IgD-negative memory B cell (primary cell): ENCODE measurements around the gene GOLGA6L10. TPM values are rescaled to one million over a fixed set of nuclear protein-coding genes. Genes with fewer than 3 reads are reported as not detected.
"Not testable (repeated sequence)": the region's sequence is repeated elsewhere in the genome, so short reads cannot be mapped to it uniquely, and the experiment has no call there.

ENCODE experiments used
- H3K27ac Mint-ChIP-seq, 3 donors: one replicate each; pipeline ENCODE4 v1.8.0; 2020 to 2022; ENCODE audit warnings: mild to moderate bottlenecking in 3 of 3, mixed read lengths in 3 of 3, moderate library complexity in 1 of 3
- H3K27me3 Mint-ChIP-seq: one replicate; pipeline ENCODE4 v1.8.0; 2021; ENCODE audit warnings: mixed read lengths
- H3K36me3 Mint-ChIP-seq: one replicate; pipeline ENCODE4 v1.8.0; 2020; ENCODE audit warnings: mild to moderate bottlenecking, mixed read lengths
- H3K4me1 Mint-ChIP-seq, 3 donors: one replicate each; pipeline ENCODE4 v1.8.0; 2020 to 2022; ENCODE audit warnings: mixed read lengths in 3 of 3, mild to moderate bottlenecking in 1 of 3
- H3K4me3 Mint-ChIP-seq, 4 donors: one replicate each; pipeline ENCODE4 v1.8.0; 2020 to 2022; ENCODE audit warnings: mild to moderate bottlenecking in 4 of 4, mixed read lengths in 4 of 4, moderate library complexity in 3 of 4
- H3K9me3 Mint-ChIP-seq, 3 donors: one replicate each; pipeline ENCODE4 v1.8.0; 2020 to 2021; ENCODE audit warnings: mixed read lengths in 3 of 3, mild to moderate bottlenecking in 1 of 3
- polyA plus RNA-seq: library from polyadenylated mRNA; unstranded; fragments of 300-500 nt; fragmentation: Illumina TruSeq; gene quantifications from one replicate; pipeline ENCODE4 v1.2.3, GENCODE V29; 2021

GOLGA6L10 gene
- polyA plus RNA-seq, 1 donor from 2014 or later: 0.19 TPM

- not testable (repeated sequence) for H3K27ac Mint-ChIP-seq
These were observed 13.5 kb upstream of the GOLGA6L10 start for GRCh38 chr15:82362790-82363189.

GRCh38 chr15:82360618-82361017, 11.3 kb upstream of the GOLGA6L10 start:
- H3K27ac Mint-ChIP-seq, H3K9me3 Mint-ChIP-seq, H3K4me1 Mint-ChIP-seq, H3K27me3 Mint-ChIP-seq, H3K4me3 Mint-ChIP-seq, H3K36me3 Mint-ChIP-seq: not testable (repeated sequence)

More at GRCh38 chr15:82362790-82363189, 13.5 kb upstream of the GOLGA6L10 start:
- not testable (repeated sequence) for H3K4me1 Mint-ChIP-seq, H3K27me3 Mint-ChIP-seq, H3K4me3 Mint-ChIP-seq, H3K36me3 Mint-ChIP-seq, H3K9me3 Mint-ChIP-seq

DNA sequence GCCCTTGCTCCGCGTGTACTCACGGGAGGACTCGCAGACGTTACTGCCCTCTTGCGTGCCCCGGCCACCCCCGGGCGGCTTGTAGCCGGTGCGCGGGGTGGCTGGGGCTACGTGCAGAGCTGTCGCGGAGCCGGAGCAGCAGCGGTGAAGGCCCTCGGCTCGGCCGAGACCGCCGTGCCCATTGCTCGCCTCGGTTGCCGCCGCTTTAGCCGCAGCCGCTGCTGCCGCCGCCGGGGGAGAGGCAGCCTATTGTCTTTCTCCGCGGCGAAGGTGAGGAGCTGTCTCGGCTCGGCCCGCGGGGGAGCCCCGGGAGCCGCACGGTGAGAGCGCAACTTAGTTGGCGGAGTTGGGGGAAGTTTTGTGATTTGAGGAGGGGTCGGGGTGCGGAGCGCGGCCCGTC, 5.8 kb upstream of the GOLGA6L10 start:
- not testable (repeated sequence) for H3K4me3 Mint-ChIP-seq, H3K9me3 Mint-ChIP-seq, H3K27ac Mint-ChIP-seq, H3K27me3 Mint-ChIP-seq, H3K4me1 Mint-ChIP-seq, H3K36me3 Mint-ChIP-seq

DNA sequence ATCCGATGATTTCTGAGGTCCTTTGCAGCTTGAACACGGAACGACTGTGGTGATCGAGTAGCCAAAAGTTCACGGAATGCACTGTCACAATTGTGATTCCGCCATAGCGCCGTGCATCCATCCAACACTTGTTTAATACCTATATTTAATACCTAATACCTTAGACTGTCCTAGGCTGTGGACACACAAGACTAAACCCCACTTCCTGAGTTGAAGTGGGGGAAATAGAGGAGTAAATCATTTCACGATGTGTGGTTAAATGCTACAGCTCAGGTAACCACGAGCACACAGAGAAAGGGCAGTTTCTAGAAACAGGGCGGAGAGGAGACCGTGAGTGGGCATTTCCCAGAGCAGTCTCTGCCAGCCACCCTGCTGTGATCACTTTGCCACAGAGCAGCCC, 5.3 kb upstream of the GOLGA6L10 start:
- not testable (repeated sequence) for H3K36me3 Mint-ChIP-seq, H3K9me3 Mint-ChIP-seq, H3K4me1 Mint-ChIP-seq, H3K4me3 Mint-ChIP-seq, H3K27ac Mint-ChIP-seq, H3K27me3 Mint-ChIP-seq

DNA sequence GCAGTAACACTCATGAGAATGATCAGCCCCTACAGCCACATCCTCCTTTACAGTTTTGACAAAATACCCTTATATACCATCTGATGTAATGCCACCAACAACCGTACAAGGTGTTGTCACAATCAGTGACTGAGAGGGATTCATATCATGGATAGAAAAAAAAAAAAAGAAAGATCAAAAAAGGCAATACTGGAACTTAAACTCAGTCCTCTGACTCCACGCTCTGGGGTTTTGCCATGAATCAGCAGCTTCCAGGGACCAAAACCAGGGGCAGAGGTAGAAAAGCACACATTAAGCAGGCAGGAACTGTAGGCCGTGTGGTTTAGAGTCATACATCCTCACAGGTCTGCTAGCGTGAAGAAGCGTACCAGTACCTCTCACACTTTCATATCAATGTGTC, 1.6 kb downstream of the GOLGA6L10 start:
- H3K27ac Mint-ChIP-seq: peak overlapping the region in 1 of 3 donors; percentile 53
- not testable (repeated sequence) for H3K4me1 Mint-ChIP-seq, H3K36me3 Mint-ChIP-seq, H3K27me3 Mint-ChIP-seq, H3K9me3 Mint-ChIP-seq, H3K4me3 Mint-ChIP-seq

GRCh38 chr15:82345176-82345575, 4.1 kb downstream of the GOLGA6L10 start:
- not testable (repeated sequence) for H3K9me3 Mint-ChIP-seq, H3K27ac Mint-ChIP-seq, H3K4me3 Mint-ChIP-seq, H3K27me3 Mint-ChIP-seq, H3K36me3 Mint-ChIP-seq, H3K4me1 Mint-ChIP-seq

DNA sequence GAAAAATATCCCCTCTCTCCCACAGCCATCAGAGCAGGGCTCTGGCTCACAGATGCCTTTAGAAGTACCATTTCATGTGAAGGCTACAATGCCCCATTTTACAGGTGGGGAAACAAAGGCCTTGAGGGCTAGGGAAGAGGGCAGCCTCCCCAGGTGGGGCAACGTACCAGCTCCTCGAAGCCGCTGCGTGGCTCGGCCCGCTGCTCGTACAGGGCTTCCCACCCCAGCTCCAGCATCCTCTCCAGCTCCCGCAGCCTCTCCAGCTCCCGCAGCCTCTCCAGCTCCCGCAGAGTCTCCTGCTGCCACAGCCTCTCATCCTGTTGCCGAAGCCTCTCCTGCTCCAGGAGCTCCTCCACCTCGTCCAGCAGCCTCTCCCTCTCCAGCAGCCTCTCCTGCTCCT, 4.9 kb downstream of the GOLGA6L10 start:
- not testable (repeated sequence) for H3K9me3 Mint-ChIP-seq, H3K27ac Mint-ChIP-seq, H3K4me3 Mint-ChIP-seq, H3K4me1 Mint-ChIP-seq, H3K27me3 Mint-ChIP-seq, H3K36me3 Mint-ChIP-seq

DNA sequence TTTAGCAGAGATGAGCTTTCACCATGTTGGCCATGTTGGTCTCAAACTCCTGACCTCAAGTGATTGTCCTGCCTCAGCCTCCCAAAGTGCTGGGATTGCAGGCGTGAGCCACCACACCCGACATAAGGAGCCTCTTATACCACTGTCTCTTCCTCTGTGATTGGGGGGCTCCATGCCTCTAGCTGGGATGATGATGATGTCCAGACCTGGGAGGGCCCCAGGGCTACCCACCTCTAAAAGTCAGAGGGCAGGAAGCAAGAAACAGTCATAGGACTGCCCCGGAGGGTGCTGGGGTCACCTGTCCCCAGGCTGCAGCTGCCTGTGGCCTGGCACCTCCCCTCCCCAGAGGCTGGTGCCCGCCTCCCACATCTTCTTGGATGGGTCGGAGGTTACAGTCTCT, 5.4 kb downstream of the GOLGA6L10 start:
- not testable (repeated sequence) for H3K27ac Mint-ChIP-seq, H3K36me3 Mint-ChIP-seq, H3K4me3 Mint-ChIP-seq, H3K4me1 Mint-ChIP-seq, H3K9me3 Mint-ChIP-seq, H3K27me3 Mint-ChIP-seq

DNA sequence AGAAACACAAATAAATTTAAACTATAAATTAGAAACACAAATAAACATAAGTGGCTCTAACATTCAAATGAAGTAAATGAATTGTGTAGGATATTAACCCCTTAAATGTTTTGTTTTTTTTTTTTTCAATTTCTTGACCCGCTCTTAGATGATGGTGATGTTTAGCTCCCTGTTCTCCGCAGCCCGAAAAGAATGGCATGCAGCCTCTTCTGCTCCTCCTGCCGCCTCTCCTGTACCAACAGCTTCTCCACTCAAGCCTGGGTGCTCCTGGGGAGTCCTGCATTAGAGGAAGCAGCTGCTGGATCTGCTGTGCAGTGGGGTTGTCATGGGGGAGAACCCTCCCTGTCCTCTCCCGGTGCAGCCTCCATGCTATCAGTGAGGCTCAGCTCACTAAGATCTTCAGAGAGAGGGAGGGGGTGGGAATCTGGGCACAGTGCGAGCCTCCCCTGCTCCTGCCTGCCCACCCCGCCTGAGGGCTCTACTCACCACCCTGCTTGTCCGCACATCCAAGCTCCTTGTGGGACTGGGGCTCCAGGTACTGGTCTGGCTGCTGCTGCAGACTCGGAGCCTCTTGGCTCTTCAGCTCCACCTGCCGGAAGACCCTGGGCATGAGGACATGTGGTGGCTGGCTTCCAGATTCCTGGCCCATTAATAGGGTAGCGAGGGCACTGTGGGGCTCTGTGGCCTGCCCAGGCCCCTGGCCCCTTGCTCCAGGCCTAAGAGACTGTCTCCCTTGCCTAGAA, 6.5 kb downstream of the GOLGA6L10 start:
- not testable (repeated sequence) for H3K9me3 Mint-ChIP-seq, H3K4me3 Mint-ChIP-seq, H3K27ac Mint-ChIP-seq, H3K36me3 Mint-ChIP-seq, H3K27me3 Mint-ChIP-seq, H3K4me1 Mint-ChIP-seq

GRCh38 chr15:82338573-82338972, 10.7 kb downstream of the GOLGA6L10 start:
- H3K36me3 Mint-ChIP-seq, H3K9me3 Mint-ChIP-seq, H3K4me3 Mint-ChIP-seq, H3K4me1 Mint-ChIP-seq, H3K27ac Mint-ChIP-seq, H3K27me3 Mint-ChIP-seq: not testable (repeated sequence)

GRCh38 chr15:82338053-82338452, 11.2 kb downstream of the GOLGA6L10 start:
- not testable (repeated sequence) for H3K27ac Mint-ChIP-seq, H3K27me3 Mint-ChIP-seq, H3K4me1 Mint-ChIP-seq, H3K9me3 Mint-ChIP-seq, H3K4me3 Mint-ChIP-seq, H3K36me3 Mint-ChIP-seq

DNA sequence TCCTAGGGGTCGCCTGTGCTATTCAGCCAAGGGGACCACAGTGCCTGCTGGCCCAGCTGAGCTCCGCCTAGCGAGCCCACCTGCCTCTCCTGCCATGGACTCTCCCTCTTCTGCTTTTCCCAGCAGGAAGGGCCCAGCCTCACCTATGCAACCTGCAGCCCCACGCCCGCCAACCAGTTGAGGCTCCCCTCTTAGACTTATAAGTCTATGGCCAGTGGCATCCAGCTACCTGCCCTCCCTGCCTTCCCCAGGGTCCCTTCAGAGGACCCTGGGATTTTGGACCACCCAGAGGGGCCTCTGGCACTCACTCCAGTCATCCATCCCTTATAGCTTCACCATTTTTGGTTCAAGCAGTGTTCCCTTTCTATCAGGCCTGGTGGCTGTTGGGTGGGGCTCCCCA, 12.2 kb downstream of the GOLGA6L10 start:
- H3K4me1 Mint-ChIP-seq, H3K9me3 Mint-ChIP-seq, H3K27me3 Mint-ChIP-seq, H3K27ac Mint-ChIP-seq, H3K36me3 Mint-ChIP-seq, H3K4me3 Mint-ChIP-seq: not testable (repeated sequence)

DNA sequence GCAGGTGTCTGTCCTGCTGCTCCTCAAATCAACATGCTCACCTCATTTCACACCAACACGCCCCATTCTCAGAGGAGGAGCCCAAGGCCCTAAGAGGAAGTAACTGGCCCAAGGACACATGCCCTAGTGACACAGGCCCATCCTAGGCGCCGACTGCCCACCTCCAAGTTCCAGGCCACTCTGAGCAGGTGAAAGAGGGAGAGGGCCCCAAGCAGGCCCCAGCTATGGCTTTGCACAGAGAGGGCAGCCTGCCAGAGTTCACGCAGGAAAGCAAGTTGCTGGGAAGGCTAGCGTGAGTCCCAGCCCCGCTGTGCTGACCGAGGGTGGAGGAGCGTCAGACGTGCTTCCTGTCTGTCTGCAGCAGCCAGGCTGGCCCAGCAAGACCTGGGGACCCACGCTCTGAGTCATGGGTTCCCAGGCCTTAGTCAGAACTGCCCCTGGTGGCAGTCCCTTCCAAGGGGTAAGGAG, 13.1 kb downstream of the GOLGA6L10 start:
- not testable (repeated sequence) for H3K27me3 Mint-ChIP-seq, H3K27ac Mint-ChIP-seq, H3K36me3 Mint-ChIP-seq

GRCh38 chr15:82335006-82335405, 14.3 kb downstream of the GOLGA6L10 start:
- not testable (repeated sequence) for H3K9me3 Mint-ChIP-seq, H3K4me1 Mint-ChIP-seq, H3K4me3 Mint-ChIP-seq, H3K36me3 Mint-ChIP-seq, H3K27ac Mint-ChIP-seq, H3K27me3 Mint-ChIP-seq

More for the DNA sequence above, 13.1 kb downstream of the GOLGA6L10 start:
- not testable (repeated sequence) for H3K9me3 Mint-ChIP-seq, H3K4me1 Mint-ChIP-seq, H3K4me3 Mint-ChIP-seq

DNA sequence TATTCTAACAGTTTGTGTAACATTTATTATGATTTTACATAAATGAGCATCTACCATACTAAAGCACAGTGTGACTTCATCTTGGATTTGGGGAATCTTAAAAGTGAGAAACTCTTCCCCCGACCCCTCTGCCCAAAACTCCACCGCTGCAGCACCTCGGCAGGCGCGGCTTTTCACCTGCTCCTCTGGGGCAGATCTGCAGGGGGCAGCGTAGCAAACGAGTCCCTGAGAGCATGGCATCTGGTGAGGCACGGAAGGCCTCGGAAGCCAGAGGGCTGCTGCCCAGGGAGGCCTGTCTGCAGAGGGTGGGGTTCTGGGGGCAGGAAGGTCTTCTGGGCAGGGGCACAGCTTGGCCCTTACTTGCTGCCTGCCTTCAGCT, 14.7 kb downstream of the GOLGA6L10 start:
- not testable (repeated sequence) for H3K9me3 Mint-ChIP-seq, H3K4me1 Mint-ChIP-seq, H3K36me3 Mint-ChIP-seq, H3K27me3 Mint-ChIP-seq, H3K4me3 Mint-ChIP-seq, H3K27ac Mint-ChIP-seq

- not testable (repeated sequence) for H3K9me3 Mint-ChIP-seq, H3K27me3 Mint-ChIP-seq, H3K4me3 Mint-ChIP-seq, H3K27ac Mint-ChIP-seq, H3K4me1 Mint-ChIP-seq, H3K36me3 Mint-ChIP-seq
These were observed 15.4 kb downstream of the GOLGA6L10 start for GRCh38 chr15:82333603-82334553.
